Smooth muscle cell (in vitro differentiated cells): ENCODE data around the gene KIAA1210. TPM values are rescaled to one million over a fixed set of nuclear protein-coding genes. Genes with fewer than 3 reads are reported as not detected.

ENCODE experiments used
- DNase-seq: peaks from one replicate; lab custom pipeline; 2025; ENCODE audit not compliant: unreplicated experiment; lab: John Stamatoyannopoulos, UW
- H2AFZ ChIP-seq: fragments of 200-600 bp; sonication (generic); 2 replicates; pipeline ENCODE4 v1.6.0; 2016; ENCODE audit warnings: antibody characterized with exemption, low read depth, mild to moderate bottlenecking
- H3F3A ChIP-seq: fragments of 200-600 bp; sonication (generic); 2 replicates; pipeline ENCODE4 v1.6.0; 2017; ENCODE audit warnings: antibody characterized with exemption, low read depth
- H3K27ac ChIP-seq: fragments of 200-600 bp; sonication (generic); 2 replicates; pipeline ENCODE4 v1.5.1; 2016; ENCODE audit warnings: low read depth, mild to moderate bottlenecking
- H3K27me3 ChIP-seq: fragments of 200-600 bp; sonication (generic); 2 replicates; pipeline ENCODE4 v1.6.1; 2016; ENCODE audit warnings: low read depth, mild to moderate bottlenecking
- H3K36me3 ChIP-seq: fragments of 200-600 bp; sonication (generic); 2 replicates; pipeline ENCODE4 v1.5.1; 2016; ENCODE audit warnings: low read depth
- H3K4me1 ChIP-seq: fragments of 200-600 bp; sonication (generic); 2 replicates; pipeline ENCODE4 v1.5.1; 2016; ENCODE audit warnings: low read depth
- H3K4me2 ChIP-seq: fragments of 200-600 bp; sonication (generic); 2 replicates; pipeline ENCODE4 v1.6.0; 2016; ENCODE audit warnings: mild to moderate bottlenecking
- H3K4me3 ChIP-seq: fragments of 200-600 bp; sonication (generic); 2 replicates; pipeline ENCODE4 v1.5.1; 2016; ENCODE audit warnings: mild to moderate bottlenecking
- H3K79me2 ChIP-seq: fragments of 200-600 bp; sonication (generic); 2 replicates; pipeline ENCODE4 v1.6.0; 2016; ENCODE audit warnings: low read depth, mild to moderate bottlenecking
- H3K9ac ChIP-seq: fragments of 200-600 bp; sonication (generic); 2 replicates; pipeline ENCODE4 v1.6.0; 2016; ENCODE audit warnings: low read depth
- H3K9me3 ChIP-seq: fragments of 200-600 bp; sonication (generic); replicated peaks from 2 replicates; pipeline ENCODE4 v1.5.1; 2016; ENCODE audit warnings: low read depth
- H4K20me1 ChIP-seq: fragments of 200-600 bp; sonication (generic); 2 replicates; pipeline ENCODE4 v1.6.0; 2016; ENCODE audit warnings: low read depth
- CTCF ChIP-seq: fragments of 200-600 bp; sonication (generic); IDR thresholded peaks from 2 replicates; pipeline ENCODE4 v1.5.1; 2017; ENCODE audit warnings: borderline replicate concordance, mild to moderate bottlenecking, antibody characterized with exemption; ENCODE audit not compliant: insufficient read depth, poor library complexity, severe bottlenecking
- WGBS: methylation state at CpG from one replicate; pipeline ENCODE4 v1.1.7; 2016; ENCODE audit warnings: low lambda C conversion rate; 5-methylcytosine and 5-hydroxymethylcytosine counted together
- polyA plus RNA-seq: library from polyadenylated mRNA; unstranded; fragments of >200 nt; fragmentation: Nextera tagmentation; extraction: Ambion mirVana; gene quantifications from 2 replicates; pipeline ENCODE4 v1.2.1, GENCODE V29; 2016
- total RNA-seq: library from RNA; depleted of rRNA; stranded (reverse); fragments of >200 nt; gene quantifications from 2 replicates; pipeline ENCODE4 v1.2.3, GENCODE V29; 2014

The KIAA1210 gene
- total and polyA plus RNA-seq, 2 experiments from 2014 or later = not detected

- Histone ChIP-seq H3F3A (no peaks in the 10 kb centered on the region), H3K79me2 (no peaks in the 10 kb centered on the region), H3K27me3 (no peaks in the 10 kb centered on the region), H3K9ac (no peak overlapping the region), H3K4me2 (no peak overlapping the region), H3K27ac (no peak overlapping the region), H3K4me3 (no peak overlapping the region), H2AFZ (no peak overlapping the region), H3K9me3 (no peaks in the 10 kb centered on the region), H3K4me1 (no peaks in the 10 kb centered on the region), H3K36me3 (no peaks in the 10 kb centered on the region), H4K20me1 (no peaks in the 10 kb centered on the region)
- DNase-seq = no peak
- no peak for TF ChIP-seq CTCF
- WGBS = 92% methylated on average over 1 of the region's 1 CpG
Observed at GRCh38 chrX:119090627-119091026, 37.0 kb downstream of the KIAA1210 start.

GRCh38 chrX:119089619-119090018 is 38.0 kb downstream of the KIAA1210 start:
- H2AFZ ChIP-seq = no peak overlapping the region
- WGBS = 73% methylated on average over 1 of the region's 1 CpG
- H3K79me2 ChIP-seq = no peaks in the 10 kb centered on the region
- no peak overlapping the region for H3K9ac ChIP-seq
- no peak overlapping the region for H3K27ac ChIP-seq
- H4K20me1 ChIP-seq = no peaks in the 10 kb centered on the region
- no peaks in the 10 kb centered on the region for H3K9me3 ChIP-seq
- DNase-seq = no peak
- no peaks in the 10 kb centered on the region for H3K4me1 ChIP-seq
- no peaks in the 10 kb centered on the region for H3K27me3 ChIP-seq
- H3K4me3 ChIP-seq = no peak overlapping the region
- H3K4me2 ChIP-seq = no peak overlapping the region
- H3K36me3 ChIP-seq = no peaks in the 10 kb centered on the region
- TF ChIP-seq CTCF = no peak
- H3F3A ChIP-seq = no peaks in the 10 kb centered on the region

GRCh38 chrX:119087121-119087520 is 40.5 kb downstream of the KIAA1210 start:
- H3K4me1 ChIP-seq = no peaks in the 10 kb centered on the region
- no peak for DNase-seq
- H3F3A ChIP-seq = no peaks in the 10 kb centered on the region
- no peak overlapping the region for H2AFZ ChIP-seq
- 48% methylated on average over 1 of the region's 1 CpG for WGBS
- H3K4me3 ChIP-seq = no peak overlapping the region
- no peak overlapping the region for H3K4me2 ChIP-seq
- no peaks in the 10 kb centered on the region for H3K36me3 ChIP-seq
- H4K20me1 ChIP-seq = no peaks in the 10 kb centered on the region
- H3K9me3 ChIP-seq = no peaks in the 10 kb centered on the region
- no peaks in the 10 kb centered on the region for H3K79me2 ChIP-seq
- no peak for TF ChIP-seq CTCF
- no peaks in the 10 kb centered on the region for H3K27me3 ChIP-seq
- no peak overlapping the region for H3K9ac ChIP-seq
- H3K27ac ChIP-seq = no peak overlapping the region

GRCh38 chrX:119084766-119085165 is 42.8 kb downstream of the KIAA1210 start:
- Histone ChIP-seq H3K27ac (no peak overlapping the region), H2AFZ (no peak overlapping the region), H3K36me3 (no peaks in the 10 kb centered on the region), H3K4me2 (no peak overlapping the region), H3K9me3 (no peaks in the 10 kb centered on the region), H3F3A (no peaks in the 10 kb centered on the region), H3K27me3 (no peaks in the 10 kb centered on the region), H3K9ac (no peak overlapping the region), H3K4me1 (no peaks in the 10 kb centered on the region), H3K4me3 (no peak overlapping the region), H3K79me2 (no peaks in the 10 kb centered on the region), H4K20me1 (no peaks in the 10 kb centered on the region)
- 72% methylated on average over 3 of the region's 3 CpGs for WGBS
- no peak for DNase-seq
- no peak for TF ChIP-seq CTCF
